UCSD-AML1 (cell line): Measurements from ENCODE around the gene ELL3.
A peak's percentile ranks its signal among the peaks of the same experiment; 100 is the strongest.
"Not testable (repeated sequence)": the region's sequence is repeated elsewhere in the genome, so short reads cannot be mapped to it uniquely, and the experiment has no call there.

ENCODE experiments used
- DNase-seq: peaks from one replicate; lab custom pipeline; 2025; ENCODE audit not compliant: unreplicated experiment; lab: John Stamatoyannopoulos, UW

ELL3 gene, protein sequence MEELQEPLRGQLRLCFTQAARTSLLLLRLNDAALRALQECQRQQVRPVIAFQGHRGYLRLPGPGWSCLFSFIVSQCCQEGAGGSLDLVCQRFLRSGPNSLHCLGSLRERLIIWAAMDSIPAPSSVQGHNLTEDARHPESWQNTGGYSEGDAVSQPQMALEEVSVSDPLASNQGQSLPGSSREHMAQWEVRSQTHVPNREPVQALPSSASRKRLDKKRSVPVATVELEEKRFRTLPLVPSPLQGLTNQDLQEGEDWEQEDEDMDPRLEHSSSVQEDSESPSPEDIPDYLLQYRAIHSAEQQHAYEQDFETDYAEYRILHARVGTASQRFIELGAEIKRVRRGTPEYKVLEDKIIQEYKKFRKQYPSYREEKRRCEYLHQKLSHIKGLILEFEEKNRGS

GRCh38 chr15:43776718-43777266 is at the start of gene ELL3:
Gene ELL3, minus strand, starts transcription at chr15:43776966. Its CDS starts 65 bp downstream, at chr15:43776901.
- peak; percentile 88 for DNase-seq

DNA sequence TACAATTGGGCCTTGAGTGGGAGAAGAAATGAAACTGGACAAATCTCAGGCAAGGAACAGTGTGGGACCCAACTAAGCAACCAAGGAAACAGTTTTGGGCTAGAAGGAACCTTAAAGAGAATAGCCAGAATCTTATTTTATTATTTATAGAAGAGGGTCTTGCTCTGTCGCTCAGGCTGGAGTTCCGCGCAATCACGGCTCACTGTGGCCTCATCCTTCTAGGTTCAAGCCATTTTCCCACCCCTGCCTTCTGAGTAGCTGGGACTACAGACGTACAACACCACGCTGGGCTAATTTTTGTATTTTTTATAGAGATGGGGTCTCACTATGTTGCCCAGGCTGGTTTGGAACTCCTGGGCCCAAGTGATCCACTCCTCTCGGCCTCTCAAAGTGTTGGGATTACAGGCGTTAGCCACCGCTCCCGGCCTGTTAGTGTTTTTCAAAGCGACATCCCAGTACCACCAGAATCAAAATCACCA is 49.3 kb upstream of the ELL3 start:
- DNase-seq, result no peak

DNA sequence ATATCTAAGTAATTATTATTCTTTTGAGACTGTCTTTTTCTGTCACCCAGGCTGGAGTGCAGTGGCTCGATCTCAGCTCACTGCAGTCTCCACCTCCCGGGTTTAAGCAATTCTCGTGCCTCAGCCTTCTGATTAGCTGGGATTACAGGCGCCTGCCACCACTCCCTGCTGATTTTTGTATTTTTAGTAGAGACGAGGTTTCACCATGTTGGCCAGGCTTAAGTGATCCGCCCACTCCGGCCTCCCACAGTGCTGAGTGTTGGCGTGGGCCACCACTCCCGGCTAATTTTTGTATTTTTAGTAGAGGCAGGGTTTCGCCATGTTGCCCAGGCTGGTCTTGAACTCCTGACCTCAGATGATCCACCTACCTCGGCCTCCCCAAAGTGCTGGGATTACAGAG is 48.5 kb upstream of the ELL3 start:
- DNase-seq, result not testable (repeated sequence)

DNA sequence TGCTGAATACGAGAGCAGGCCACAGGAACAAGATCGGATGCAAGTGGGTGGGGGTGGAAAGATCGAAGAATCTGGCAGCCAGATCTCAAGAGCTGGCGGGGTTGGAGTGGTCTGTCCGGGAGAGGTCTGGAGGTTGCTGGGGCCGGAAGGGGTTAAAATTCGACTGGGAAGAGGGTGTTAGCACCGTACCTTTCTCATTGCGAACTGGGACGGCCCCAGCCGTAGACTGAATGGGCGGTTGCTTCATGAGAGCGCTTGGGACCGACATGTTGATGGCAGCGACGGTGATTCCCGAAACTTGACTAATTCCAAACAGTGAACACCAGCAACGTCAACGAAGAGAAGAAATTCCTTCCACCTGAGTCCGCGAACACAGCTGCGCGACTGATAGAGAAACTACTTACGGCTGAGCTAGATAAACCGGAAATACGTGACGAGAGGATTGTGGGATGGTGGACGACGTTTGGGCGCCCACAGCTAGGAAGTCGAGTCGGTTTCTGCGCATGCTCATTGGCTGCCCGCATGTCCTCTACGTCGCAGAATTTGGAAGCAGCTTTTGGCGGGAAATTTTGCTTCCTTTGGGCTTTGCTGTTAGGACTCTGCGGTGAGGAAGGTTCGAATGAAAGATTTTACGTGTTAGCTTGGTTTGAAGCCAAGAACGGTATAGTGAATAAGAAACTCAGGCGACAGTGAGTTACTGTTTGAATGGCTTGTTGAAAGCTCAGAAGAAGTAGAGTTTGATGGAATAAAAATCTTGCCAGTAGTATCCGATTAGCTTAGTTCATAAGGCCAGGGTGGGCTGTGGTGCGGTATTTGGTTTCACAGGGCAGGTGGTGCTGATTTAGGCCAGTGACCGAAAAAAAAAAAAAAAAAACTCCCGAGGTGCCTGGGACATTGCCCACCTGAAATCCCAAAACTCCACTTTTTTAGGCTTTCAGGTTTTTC is 47.8 kb upstream of the ELL3 start, which contains the start of gene MFAP1:
Gene MFAP1, minus strand, starts transcription at position 389 of the 945 bp plus-strand sequence. Its CDS starts 121 bp downstream, at position 268.
- peak; percentile 90 for DNase-seq

DNA sequence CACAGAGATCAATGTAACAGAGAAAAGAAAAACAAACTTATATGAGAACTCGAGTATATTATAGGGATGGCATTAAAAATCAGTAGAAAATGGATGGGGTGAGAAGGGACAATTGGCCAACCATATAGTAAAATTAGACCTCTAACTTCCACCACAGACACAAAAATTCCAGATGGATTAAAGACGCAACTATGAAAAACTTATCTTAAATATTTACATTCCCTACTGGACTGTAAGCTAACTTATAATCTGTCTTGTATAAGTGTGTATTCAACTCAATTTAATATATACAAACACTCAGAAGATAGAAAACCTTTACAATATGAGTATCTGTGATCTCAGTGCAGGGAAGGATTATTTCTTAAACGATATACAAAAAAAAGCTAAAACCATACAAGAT is 44.7 kb upstream of the ELL3 start:
- DNase-seq, result no peak

DNA sequence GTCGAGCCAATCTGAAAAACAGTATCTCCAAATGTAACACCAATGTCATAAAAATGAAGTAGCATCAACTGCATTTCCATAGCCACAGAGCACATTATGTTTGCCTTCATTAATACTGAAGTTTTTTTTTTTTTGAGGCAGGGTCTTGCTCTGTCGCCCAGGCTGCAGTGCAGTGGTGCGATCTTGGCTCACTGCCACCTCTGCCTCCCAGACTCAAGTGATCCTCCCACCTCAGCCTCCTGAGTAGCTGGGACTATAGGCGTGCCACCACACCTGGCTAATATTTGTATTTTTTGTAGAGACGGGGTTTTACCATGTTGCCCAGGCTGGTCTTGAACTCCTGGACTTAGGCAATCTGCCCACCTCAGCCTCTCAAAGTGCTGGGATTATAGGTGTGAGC is 38.3 kb upstream of the ELL3 start:
- DNase-seq, result not testable (repeated sequence)

GRCh38 chr15:43808960-43809678 is 32.4 kb upstream of the ELL3 start:
- no peak for DNase-seq

DNA sequence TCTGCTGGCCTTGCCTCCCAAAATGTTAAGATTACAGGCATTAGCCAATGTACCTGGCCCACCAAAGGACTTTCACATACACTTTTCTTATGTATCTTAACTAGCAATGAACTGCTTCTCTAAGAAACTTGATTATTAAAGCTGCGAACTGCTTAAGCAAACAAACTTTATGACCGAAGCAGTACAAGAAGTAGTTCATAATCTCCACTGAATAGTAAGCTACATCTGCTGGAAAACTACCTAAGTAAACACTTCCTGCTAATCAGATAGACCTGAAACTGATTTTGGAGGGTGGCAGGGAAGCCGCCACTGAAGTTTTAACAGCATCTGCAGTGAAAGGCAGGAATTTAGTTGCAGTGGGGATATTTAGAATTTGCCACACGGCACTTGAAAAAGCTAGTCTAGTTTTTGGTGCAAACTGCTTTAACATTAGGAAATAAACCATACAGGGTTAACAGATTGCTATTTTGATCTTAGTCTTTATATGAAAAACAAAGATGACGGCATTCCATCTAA is 31.7 kb upstream of the ELL3 start:
- DNase-seq, result no peak

GRCh38 chr15:43802676-43803075 is 25.9 kb upstream of the ELL3 start:
- DNase-seq, result not testable (repeated sequence)

- DNase-seq, result peak; percentile 91
These were observed 23.7 kb upstream of the ELL3 start, which contains the start of gene HYPK for GRCh38 chr15:43800286-43801141. Gene HYPK, plus strand, starts transcription at chr15:43800599. Its CDS starts 24 bp downstream, at chr15:43800623.

DNA sequence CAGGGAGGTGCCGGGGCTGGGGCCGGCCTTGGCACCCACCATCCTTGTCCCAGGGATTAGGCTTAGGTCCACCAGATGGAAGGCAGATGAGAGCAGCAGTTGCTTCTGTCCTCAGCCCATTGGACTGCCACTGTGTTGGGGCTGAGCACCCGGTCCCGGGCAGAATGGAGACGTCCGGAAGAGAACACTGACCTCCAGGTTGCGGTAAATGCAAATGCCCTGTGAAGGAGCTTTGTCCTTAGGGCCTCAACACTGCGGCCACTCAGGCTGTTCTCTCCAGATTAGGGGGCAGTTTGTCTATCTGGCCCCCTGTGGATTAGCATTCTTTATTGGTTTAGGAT is 23.1 kb upstream of the ELL3 start, which contains the start of gene SERINC4:
Gene SERINC4, minus strand, starts transcription at position 276 of the 341 bp plus-strand sequence. Its CDS starts 234 bp downstream, at position 42.
- DNase-seq, result no peak

- peak; percentile 14 for DNase-seq
These were observed 22.6 kb upstream of the ELL3 start for GRCh38 chr15:43799209-43799944.

- no peak for DNase-seq
These were observed 19.8 kb upstream of the ELL3 start for GRCh38 chr15:43796566-43796965.

- DNase-seq, result no peak
These were observed 19.2 kb upstream of the ELL3 start for GRCh38 chr15:43795997-43796396.

GRCh38 chr15:43795197-43795596 is 18.4 kb upstream of the ELL3 start:
- DNase-seq, result no peak

- DNase-seq, result no peak
These were observed 17.7 kb upstream of the ELL3 start for GRCh38 chr15:43794269-43795037.

GRCh38 chr15:43793647-43794046 is 16.9 kb upstream of the ELL3 start:
- no peak for DNase-seq
